Esophagus squamous epithelium (tissue), 5 donors: ENCODE data around the gene EGLN1. TPM values are rescaled to one million over a fixed set of nuclear protein-coding genes. Genes with fewer than 3 reads are reported as not detected.

Source experiments
- DNase-seq: peaks from one replicate; lab custom pipeline; 2025; lab: John Stamatoyannopoulos, UW
- H3K27ac ChIP-seq, 4 donors: fragments of 200-600 bp; sonication (generic); one replicate each; pipeline ENCODE4 v1.5.1; 2016 to 2019; ENCODE audit warnings: mild to moderate bottlenecking in 1 of 4
- H3K27me3 ChIP-seq, 4 donors: fragments of 200-600 bp; sonication (generic); 1 replicate in 3 of 4; 2 replicates in 1 of 4; pipeline versions ENCODE4 v1.5.1 to v1.6.0; 2017 to 2021; ENCODE audit warnings: antibody characterized with exemption in 1 of 4
- H3K36me3 ChIP-seq, 3 donors: fragments of 200-600 bp; sonication (generic); one replicate each; pipeline ENCODE4 v1.5.1; 2016 to 2019
- H3K4me1 ChIP-seq, 3 donors: fragments of 200-600 bp; sonication (generic); one replicate each; pipeline ENCODE4 v1.5.1; 2017 to 2019
- H3K4me3 ChIP-seq, 4 donors: fragments of 200-600 bp; sonication (generic); 1 replicate in 3 of 4; 2 replicates in 1 of 4; pipeline ENCODE4 v1.5.1; 2016 to 2019; ENCODE audit warnings: mild to moderate bottlenecking in 2 of 4, moderate library complexity in 1 of 4
- H3K9me3 ChIP-seq, 3 donors: fragments of 200-600 bp; sonication (generic); one replicate each; pipeline ENCODE4 v1.5.1; 2016 to 2019
- POLR2A ChIP-seq, 4 donors: fragments of 450-650 bp; IDR thresholded peaks; one replicate each; pipeline ENCODE4 v1.6.1; 2017; ENCODE audit warnings: antibody characterized with exemption in 4 of 4, mild to moderate bottlenecking in 4 of 4, moderate library complexity in 3 of 4
- WGBS, 2 donors: methylation state at CpG; one replicate each; pipeline ENCODE4 v1.1.5; 2018; 5-methylcytosine and 5-hydroxymethylcytosine counted together
- intact Hi-C: fragments of 100-400 bp; cut with DNase I; formaldehyde crosslinking; loops from one replicate; pipeline ENCODE4 v1.15.0; 2022
- total RNA-seq, 4 donors: library from RNA; depleted of rRNA; stranded (reverse); fragments of >200 nt; gene quantifications; one replicate each; pipeline ENCODE4 v1.1.0, GENCODE V29; 2016
- TF ChIP-seq, protein P1 (sequence below), 6 experiments: fragments of 450-650 bp in 4 of 6; fragments of 200-600 bp in 2 of 6; sonication (generic) in 2 of 6; IDR thresholded peaks; one replicate each; pipeline ENCODE4 v1.5.1; 2016 to 2019; ENCODE audit warnings: antibody characterized with exemption in 6 of 6, mild to moderate bottlenecking in 4 of 6, moderate library complexity in 4 of 6
- donor health status: DM: yes; HTN: yes; CAD: no.

The EGLN1 gene
- total RNA-seq, 4 donors from 2014 or later, result 21.8 to 36.0 (median 28.7) TPM

GRCh38 chr1:231420299-231420958, 1.7 kb downstream of the EGLN1 start:
- intact Hi-C loops, result loop anchor here (10.0 kb wide), 1 partner anchor 104 kb away; the partner anchor contains the start of gene TSNAX
- H3K27ac ChIP-seq, result peak overlapping the region; percentile 88 to 99 (median 98)
- H3K4me1 ChIP-seq, result peaks cover 23 to 65% (median 39%) of the 10 kb centered on the region in 3 donors
- no peaks in the 10 kb centered on the region for H3K36me3 ChIP-seq
- TF ChIP-seq, protein P1, sequence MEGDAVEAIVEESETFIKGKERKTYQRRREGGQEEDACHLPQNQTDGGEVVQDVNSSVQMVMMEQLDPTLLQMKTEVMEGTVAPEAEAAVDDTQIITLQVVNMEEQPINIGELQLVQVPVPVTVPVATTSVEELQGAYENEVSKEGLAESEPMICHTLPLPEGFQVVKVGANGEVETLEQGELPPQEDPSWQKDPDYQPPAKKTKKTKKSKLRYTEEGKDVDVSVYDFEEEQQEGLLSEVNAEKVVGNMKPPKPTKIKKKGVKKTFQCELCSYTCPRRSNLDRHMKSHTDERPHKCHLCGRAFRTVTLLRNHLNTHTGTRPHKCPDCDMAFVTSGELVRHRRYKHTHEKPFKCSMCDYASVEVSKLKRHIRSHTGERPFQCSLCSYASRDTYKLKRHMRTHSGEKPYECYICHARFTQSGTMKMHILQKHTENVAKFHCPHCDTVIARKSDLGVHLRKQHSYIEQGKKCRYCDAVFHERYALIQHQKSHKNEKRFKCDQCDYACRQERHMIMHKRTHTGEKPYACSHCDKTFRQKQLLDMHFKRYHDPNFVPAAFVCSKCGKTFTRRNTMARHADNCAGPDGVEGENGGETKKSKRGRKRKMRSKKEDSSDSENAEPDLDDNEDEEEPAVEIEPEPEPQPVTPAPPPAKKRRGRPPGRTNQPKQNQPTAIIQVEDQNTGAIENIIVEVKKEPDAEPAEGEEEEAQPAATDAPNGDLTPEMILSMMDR (IDR thresholded peaks at IDR 0.05), result no peak
- TF ChIP-seq POLR2A (IDR thresholded peaks at IDR 0.05), result no peak
- 0% methylated on average over 16 to 18 of the region's 18 CpGs for WGBS, 2 donors
- no peaks in the 10 kb centered on the region for H3K9me3 ChIP-seq
- DNase-seq, result no peak
- no peaks in the 10 kb centered on the region for H3K27me3 ChIP-seq
- H3K4me3 ChIP-seq, result peak overlapping the region; percentile 65 to 96 (median 70)

- TF ChIP-seq POLR2A (IDR thresholded peaks at IDR 0.05), result no peak
- TF ChIP-seq, protein P1 (IDR thresholded peaks at IDR 0.05), result no peak
- Histone ChIP-seq H3K9me3 (no peaks in the 10 kb centered on the region), H3K27me3 (no peaks in the 10 kb centered on the region), H3K27ac (peak overlapping the region in 3 of 4 donors; percentile 88 to 99 (median 98)), H3K36me3 (no peaks in the 10 kb centered on the region), H3K4me1 (peaks cover 23 to 71% (median 41%) of the 10 kb centered on the region in 3 donors), H3K4me3 (peak overlapping the region; percentile 65 to 96 (median 70))
- 6 to 10% methylated on average over 8 of the region's 8 CpGs for WGBS, 2 donors
- intact Hi-C loops, result loop anchor here (10.0 kb wide), 1 partner anchor 105 kb away; the partner anchor contains the start of gene TSNAX
- DNase-seq, result no peak
Measured at GRCh38 chr1:231419738-231420298, 2.3 kb downstream of the EGLN1 start.

- peak overlapping the region; percentile 65 to 96 (median 70) for H3K4me3 ChIP-seq
- no peaks in the 10 kb centered on the region for H3K36me3 ChIP-seq
- no peaks in the 10 kb centered on the region for H3K9me3 ChIP-seq
- no peak for TF ChIP-seq POLR2A (IDR thresholded peaks at IDR 0.05)
- TF ChIP-seq, protein P1 (IDR thresholded peaks at IDR 0.05), result no peak
- H3K27me3 ChIP-seq, result no peaks in the 10 kb centered on the region
- H3K4me1 ChIP-seq, result peaks cover 23 to 78% (median 47%) of the 10 kb centered on the region in 3 donors
- WGBS, 2 donors, result 14 to 19% methylated on average over 1 of the region's 1 CpG
- no peak for DNase-seq
- H3K27ac ChIP-seq, result peak overlapping the region in 1 of 4 donors; percentile 1
- intact Hi-C loops, result no loop called here
Measured at GRCh38 chr1:231419147-231419546, 2.9 kb downstream of the EGLN1 start.

GRCh38 chr1:231418741-231419107, 3.4 kb downstream of the EGLN1 start:
- no peak for TF ChIP-seq POLR2A (IDR thresholded peaks at IDR 0.05)
- TF ChIP-seq, protein P1 (IDR thresholded peaks at IDR 0.05), result no peak
- Histone ChIP-seq H3K27ac (peak overlapping the region in 1 of 4 donors; percentile 1), H3K9me3 (no peaks in the 10 kb centered on the region), H3K36me3 (peaks cover 0 to under 1% (median 0%) of the 10 kb centered on the region in 3 donors), H3K4me3 (peak overlapping the region in 3 of 4 donors; percentile 65 to 96 (median 65)), H3K27me3 (no peaks in the 10 kb centered on the region), H3K4me1 (peaks cover 23 to 80% (median 48%) of the 10 kb centered on the region in 3 donors)
- 36 to 38% methylated on average over 4 of the region's 4 CpGs for WGBS, 2 donors
- DNase-seq, result no peak
- intact Hi-C loops, result no loop called here
